ENCODE results near the gene RPS18. TPM values are rescaled to one million over a fixed set of nuclear protein-coding genes. Genes with fewer than 3 reads are reported as not detected.

RPS18 gene
- polyA plus RNA-seq, 3 donors = 2,982 to 3,472 (median 3,206) TPM

- peak in 2 of 11 donors; percentile 49 to 64 for DNase-seq (ENCODE audit: extremely low read depth in 1 of 11, low read depth in 9 of 11, low spot score in 4 of 11)
Measured at GRCh38 chr6:33297956-33298772, 26.3 kb downstream of the RPS18 start.

DNA sequence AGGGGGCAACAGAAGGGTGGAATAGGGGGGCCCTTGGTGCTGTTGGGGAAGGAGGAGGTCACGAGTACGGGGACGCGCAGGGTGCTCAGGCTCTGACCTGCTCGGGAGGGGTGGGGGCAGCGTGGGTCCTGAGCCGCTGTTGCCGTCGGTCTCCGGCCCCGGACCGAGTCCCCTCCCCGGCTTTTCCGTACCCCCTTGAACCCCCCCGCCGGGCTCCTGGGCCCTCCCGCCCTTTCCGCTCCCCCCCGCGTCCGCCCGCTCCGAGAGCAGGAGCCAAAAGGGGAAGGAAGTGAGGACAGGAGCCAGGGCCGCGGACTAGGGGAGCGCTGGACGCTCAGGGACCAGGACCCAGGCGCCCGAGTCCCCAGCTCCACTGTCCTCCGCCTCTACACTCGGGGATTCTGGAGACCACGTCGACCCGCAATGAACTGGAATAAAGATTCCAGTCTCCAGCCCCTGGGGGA is 26.9 kb downstream of the RPS18 start, which contains the start of gene RGL2:
Gene RGL2 (minus strand): TSS at position 170 of the 464 bp plus-strand sequence. CDS start 332 bp downstream, outside the sequence.
- DNase-seq (ENCODE audit: extremely low read depth in 1 of 11, low read depth in 9 of 11, low spot score in 4 of 11) = peak in 1 of 11 donors; percentile 41

DNA sequence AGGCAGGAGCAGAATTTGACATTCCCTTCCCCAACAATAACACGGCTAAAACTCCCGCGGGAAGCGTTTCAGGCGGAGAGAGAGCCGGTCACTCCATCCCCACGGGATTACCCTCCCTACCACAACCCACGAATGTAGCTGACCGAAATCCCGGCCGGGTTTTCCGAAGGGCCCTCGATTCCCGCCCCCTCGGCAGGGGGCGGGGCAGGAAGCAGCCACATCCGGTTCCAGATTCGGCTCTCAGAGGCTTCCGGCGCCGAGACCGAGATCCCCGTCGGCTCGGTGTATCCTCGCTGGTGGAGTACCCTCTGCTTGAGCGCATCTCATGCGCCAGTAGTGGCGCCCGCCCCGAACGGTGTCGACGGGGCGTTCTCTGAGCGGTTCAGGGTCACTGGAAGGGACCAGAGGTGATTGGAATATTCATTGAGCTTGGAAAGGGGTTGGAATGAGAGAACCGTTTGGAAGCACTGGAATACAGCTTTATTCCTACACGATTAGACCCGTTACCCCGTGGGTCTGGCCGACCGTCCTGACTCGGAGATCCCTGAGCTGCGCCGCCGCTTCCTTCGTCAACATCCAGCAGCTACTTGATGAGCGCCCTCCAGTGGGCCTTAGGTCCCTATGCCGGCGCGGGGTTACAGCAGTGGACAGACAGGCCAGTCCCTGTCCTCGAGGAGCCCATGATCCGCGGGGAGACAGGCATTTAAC is 27.5 kb downstream of the RPS18 start:
- DNase-seq (ENCODE audit: extremely low read depth in 1 of 11, low read depth in 9 of 11, low spot score in 4 of 11) = peak in 8 of 11 donors; percentile 75 to 93 (median 88)

DNA sequence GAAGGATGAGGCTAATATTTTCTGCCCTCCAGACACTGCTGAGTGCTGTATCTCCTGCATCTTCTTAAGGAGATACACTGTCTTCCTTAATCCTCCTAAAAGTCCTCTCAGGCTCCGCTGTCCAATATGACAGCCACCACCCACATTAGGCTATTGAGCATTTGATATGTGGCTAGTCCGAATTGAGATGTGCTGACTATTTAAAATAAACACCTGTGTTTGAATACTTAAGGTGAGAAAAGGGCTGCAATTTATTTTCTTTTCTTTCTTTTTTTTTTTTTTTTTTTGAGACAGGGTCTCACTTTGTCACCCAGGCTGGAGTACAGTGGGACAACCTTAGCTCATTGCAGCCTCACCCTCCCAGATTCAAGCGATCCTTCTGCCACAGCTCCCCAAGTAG is 30.0 kb downstream of the RPS18 start:
- DNase-seq (ENCODE audit: extremely low read depth in 1 of 11, low read depth in 9 of 11, low spot score in 4 of 11) = no peak

DNA sequence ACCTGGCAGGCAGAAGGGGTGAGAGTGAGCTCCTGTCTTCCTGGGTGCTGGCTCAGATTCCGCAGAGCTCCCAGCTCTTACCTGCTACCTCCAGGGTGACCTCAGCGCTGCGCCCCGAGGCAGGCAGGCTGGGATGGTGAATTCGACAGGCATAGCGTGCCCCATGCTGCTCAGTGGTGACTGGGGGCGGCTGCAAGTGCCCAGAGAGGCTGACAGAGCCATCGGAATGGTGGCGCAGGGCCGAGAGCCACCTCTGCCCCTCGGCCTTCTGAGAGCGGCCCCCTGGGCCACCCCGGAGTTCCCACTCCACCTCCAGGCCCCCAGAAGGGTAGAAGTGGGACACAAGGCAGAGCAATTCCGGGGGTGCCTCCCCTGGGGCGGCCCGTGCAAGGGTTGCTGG is 32.3 kb downstream of the RPS18 start:
- no peak for DNase-seq (ENCODE audit: extremely low read depth in 1 of 11, low read depth in 9 of 11, low spot score in 4 of 11)

DNA sequence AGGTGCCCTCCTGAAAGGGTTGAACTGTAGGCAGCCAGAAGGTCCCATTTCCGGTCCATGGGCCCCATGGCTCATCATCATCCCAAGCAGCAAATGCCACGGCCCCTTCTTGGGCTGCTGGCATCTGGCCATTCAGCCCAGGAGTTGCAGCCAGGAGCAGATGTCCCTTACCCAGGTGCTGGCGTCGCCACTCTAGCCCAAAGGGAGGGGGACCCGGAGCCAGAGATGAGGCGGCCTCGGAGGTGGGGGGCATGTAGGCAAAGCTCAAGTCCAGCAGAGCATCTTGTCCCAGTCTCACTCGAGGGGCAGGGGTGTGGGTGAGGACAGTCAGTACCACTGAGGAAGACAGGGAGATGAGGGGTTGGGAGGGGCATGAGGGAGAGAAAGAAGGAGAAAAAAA is 33.2 kb downstream of the RPS18 start:
- no peak for DNase-seq (ENCODE audit: extremely low read depth in 1 of 11, low read depth in 9 of 11, low spot score in 4 of 11)

DNA sequence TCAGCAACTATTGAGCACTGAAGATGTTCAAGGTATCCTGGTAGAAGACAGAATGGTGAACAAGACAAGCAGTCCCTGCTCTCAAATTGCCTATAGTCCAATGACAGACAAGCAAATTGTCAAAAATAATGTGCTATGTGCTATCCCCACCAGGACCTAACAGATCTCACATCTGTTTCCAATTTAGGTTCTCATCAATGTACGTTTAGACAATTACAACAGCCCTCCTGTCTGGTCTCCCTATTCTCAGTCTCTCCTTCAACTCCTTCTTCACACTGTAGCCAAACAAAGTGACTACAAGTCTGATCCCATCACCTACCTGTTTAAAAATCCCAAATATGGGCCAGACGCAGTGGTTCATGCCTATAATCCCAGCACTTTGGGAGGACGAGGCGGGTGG is 34.5 kb downstream of the RPS18 start:
- no peak for DNase-seq (ENCODE audit: extremely low read depth in 1 of 11, low read depth in 9 of 11, low spot score in 4 of 11)

GRCh38 chr6:33312361-33313104 is 40.7 kb downstream of the RPS18 start:
- DNase-seq (ENCODE audit: extremely low read depth in 1 of 11, low read depth in 9 of 11, low spot score in 4 of 11) = peak in 1 of 11 donors; percentile 59

DNA sequence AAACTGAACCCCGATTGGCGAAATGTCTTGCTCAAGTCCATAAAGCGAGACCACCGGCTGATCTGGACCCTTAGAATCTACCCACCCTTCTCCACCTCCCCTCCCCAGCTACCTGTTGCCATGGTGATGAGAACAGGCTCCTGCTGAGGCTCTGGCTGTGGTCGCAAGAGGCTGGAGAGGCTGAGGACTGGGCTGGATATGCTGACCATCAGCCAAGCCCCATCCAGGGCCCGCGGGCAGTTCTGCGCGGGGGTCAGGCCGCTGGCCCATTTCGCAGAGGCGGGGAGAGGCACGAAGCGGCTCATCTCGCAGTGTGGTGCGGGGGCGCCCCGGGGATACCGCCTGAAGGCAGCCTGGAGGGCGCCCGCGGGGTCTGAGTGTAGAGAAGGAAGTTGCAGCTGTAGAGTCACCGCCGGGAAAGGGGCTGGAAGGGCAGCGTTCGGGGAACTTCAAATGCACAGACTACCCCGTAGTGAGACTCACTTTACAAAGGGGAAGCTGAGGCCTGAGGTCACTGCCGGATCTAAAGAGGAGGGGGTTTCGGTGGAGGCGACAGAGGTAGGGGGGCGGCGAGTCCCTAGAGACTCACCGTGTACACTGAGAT is 41.3 kb downstream of the RPS18 start:
- DNase-seq (ENCODE audit: extremely low read depth in 1 of 11, low read depth in 9 of 11, low spot score in 4 of 11) = peak in 1 of 11 donors; percentile 18

DNA sequence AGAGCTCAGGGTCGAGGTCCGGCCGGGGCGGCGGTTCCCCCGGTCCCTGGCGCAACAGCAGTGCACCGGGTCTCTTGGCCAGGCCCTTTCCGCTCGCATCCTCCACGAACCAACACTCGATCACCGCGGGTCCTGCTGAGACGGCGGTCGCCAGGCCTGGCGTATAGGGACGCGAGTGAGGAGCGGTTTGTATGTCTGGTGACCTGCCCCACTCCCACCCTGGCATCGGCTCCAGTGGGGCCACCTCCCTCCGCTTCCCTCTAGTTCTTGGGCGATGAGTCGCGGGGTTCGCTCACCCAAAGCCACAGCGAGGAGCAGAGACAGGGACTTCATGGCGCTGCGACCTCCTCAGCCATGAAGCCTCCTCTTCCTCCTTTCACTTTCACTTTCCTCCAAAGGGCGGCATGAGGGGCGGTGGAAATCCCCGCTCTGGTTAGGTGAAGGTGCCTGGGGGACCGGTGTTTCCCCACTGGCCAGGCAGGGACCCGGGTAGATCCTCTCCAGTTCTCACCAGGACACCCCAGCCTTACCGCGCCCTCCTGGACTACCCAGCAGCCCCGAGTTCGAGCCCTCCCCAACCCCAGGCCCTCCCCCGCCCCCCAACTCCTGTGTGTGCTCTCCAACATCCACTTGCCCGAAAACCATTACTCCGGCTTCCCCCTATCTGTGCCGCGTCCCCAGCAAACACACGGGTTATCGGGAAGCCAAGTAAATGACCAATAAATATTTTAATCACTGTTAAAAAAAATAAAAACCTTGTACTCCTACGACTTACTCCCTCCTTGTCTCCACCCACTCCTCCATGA is 42.0 kb downstream of the RPS18 start, which contains the start of gene TAPBP:
Gene TAPBP (minus strand): TSS at position 370 of the 806 bp plus-strand sequence. CDS start 37 bp downstream, at position 333.
- peak in 2 of 11 donors; percentile 53 to 56 for DNase-seq (ENCODE audit: extremely low read depth in 1 of 11, low read depth in 9 of 11, low spot score in 4 of 11)

GRCh38 chr6:33314515-33314942 is 42.7 kb downstream of the RPS18 start:
- peak in 3 of 11 donors; percentile 60 to 73 (median 69) for DNase-seq (ENCODE audit: extremely low read depth in 1 of 11, low read depth in 9 of 11, low spot score in 4 of 11)

DNA sequence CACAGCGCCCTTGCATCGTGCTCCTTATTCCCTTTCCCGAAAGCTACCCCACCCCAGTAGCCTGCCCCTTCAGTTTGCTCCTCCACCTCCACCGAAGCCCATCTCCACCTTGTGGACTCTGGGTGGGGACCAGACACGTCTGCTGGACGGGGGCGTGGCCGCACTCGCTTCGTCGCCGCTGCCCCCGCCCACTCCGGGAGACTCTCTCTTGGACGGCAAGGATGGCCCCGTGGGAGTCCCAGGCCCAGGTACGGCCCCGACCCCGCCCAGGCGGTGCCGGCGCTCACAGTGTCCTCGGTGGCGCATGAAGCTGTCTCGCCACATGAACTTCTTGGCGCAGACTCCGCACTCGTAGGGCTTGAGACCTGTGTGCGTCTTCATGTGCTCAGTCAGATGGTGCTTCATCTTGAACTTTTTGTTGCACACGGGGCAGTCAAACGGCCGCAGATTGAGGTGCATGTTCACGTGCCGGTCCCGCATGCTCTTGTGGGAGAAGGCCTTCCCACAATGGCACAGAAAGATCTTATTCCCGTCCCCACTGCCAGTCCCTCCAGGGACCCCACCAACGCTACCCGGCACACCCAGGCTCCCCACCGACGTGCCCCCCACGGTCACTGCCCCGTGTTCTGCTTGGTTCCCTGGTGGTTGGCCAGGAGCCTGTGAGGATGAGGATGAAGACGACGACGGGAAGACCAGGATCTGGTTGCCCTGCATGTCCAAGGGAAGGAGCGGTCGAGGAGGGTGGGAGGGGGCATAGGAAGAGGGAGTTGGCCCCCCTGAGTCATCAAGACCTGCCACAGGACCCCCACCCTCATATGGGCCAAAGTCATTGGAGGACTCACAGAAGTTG is 43.3 kb downstream of the RPS18 start:
- no peak for DNase-seq (ENCODE audit: extremely low read depth in 1 of 11, low read depth in 9 of 11, low spot score in 4 of 11)

GRCh38 chr6:33315793-33316602 is 44.1 kb downstream of the RPS18 start:
- no peak for DNase-seq (ENCODE audit: extremely low read depth in 1 of 11, low read depth in 9 of 11, low spot score in 4 of 11)

DNA sequence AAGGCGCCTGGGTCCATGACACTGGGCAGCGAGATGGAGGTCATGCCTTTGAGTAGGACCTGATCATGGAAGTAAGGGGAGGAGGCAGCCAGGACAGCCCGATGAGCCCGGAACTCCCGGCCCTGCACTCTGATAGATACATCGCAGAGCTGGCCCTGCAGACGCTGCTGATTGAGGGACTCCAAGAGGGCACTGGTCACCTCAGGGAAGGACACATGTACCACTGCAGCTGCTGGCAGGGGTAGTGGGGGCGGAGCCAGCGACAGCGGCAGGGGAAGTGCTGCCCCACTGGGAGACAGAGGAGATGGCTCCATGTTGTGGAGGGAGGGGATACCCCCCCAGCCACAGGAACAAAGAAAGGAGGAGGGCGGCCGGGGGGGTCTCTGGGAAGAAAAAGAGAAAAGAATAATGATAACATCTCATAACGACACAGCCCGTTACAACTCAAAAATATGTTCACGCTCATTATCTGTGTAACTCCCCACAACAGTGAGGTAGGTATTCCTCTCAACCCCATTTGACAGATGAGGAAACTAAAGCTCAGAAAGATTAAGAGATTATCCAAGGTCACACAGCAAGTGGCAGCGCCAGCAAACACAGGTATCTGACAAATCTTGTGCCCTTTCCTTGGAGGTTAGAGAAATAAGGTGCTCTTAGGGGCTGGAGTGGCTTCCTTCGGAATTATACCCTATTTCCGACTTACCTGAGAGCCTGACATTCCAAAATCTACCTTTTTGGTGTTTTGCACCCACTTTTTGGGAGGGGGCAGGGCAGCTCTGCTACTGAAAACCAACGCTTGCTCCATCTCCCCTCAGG is 44.9 kb downstream of the RPS18 start:
- no peak for DNase-seq (ENCODE audit: extremely low read depth in 1 of 11, low read depth in 9 of 11, low spot score in 4 of 11)

GRCh38 chr6:33317419-33317668 is 45.5 kb downstream of the RPS18 start:
- DNase-seq (ENCODE audit: extremely low read depth in 1 of 11, low read depth in 9 of 11, low spot score in 4 of 11) = peak in 1 of 11 donors; percentile 16
